ENCODE results near the gene ONECUT2. TPM values are rescaled to one million over a fixed set of nuclear protein-coding genes. Genes with fewer than 3 reads are reported as not detected.

Gene ONECUT2
- total and polyA plus RNA-seq, 2 donors: under 0.01 to 0.11 TPM

GRCh38 chr18:57436191-57436964 is 1.2 kb downstream of the ONECUT2 start:
- Histone ChIP-seq H3K27ac (ENCODE audit: low read depth) (no peak overlapping the region), H3K36me3 (ENCODE audit: insufficient read depth) (no peaks in the 10 kb centered on the region), H3K4me1 (ENCODE audit: insufficient read depth) (peaks cover 3% of the 10 kb centered on the region), H3K4me3 (ENCODE audit: low read depth, low read length) (peak overlapping the region; percentile 53)
- WGBS: 2% methylated on average over 62 of the region's 62 CpGs
- no peak for DNase-seq (ENCODE audit: extremely low spot score)

GRCh38 chr18:57436965-57437333 is 1.8 kb downstream of the ONECUT2 start:
- H3K4me3 ChIP-seq (ENCODE audit: low read depth, low read length): no peak overlapping the region
- peaks cover 3% of the 10 kb centered on the region for H3K4me1 ChIP-seq (ENCODE audit: insufficient read depth)
- WGBS: 7% methylated on average over 13 of the region's 13 CpGs

GRCh38 chr18:57437402-57437765 is 2.2 kb downstream of the ONECUT2 start:
- Histone ChIP-seq H3K36me3 (ENCODE audit: insufficient read depth) (no peaks in the 10 kb centered on the region), H3K4me1 (ENCODE audit: insufficient read depth) (peaks cover 3% of the 10 kb centered on the region), H3K4me3 (ENCODE audit: low read depth, low read length) (no peak overlapping the region), H3K27ac (ENCODE audit: low read depth) (no peak overlapping the region)
- WGBS: 1% methylated on average over 16 of the region's 16 CpGs
- no peak for DNase-seq (ENCODE audit: extremely low spot score)

More at GRCh38 chr18:57436965-57437333, 1.8 kb downstream of the ONECUT2 start:
- Histone ChIP-seq H3K36me3 (ENCODE audit: insufficient read depth) (no peaks in the 10 kb centered on the region), H3K27ac (ENCODE audit: low read depth) (no peak overlapping the region)
- DNase-seq (ENCODE audit: extremely low spot score): no peak

- no peak overlapping the region for H3K4me3 ChIP-seq (ENCODE audit: low read depth, low read length)
- DNase-seq (ENCODE audit: extremely low spot score): no peak
- H3K36me3 ChIP-seq (ENCODE audit: insufficient read depth): no peaks in the 10 kb centered on the region
- no peak overlapping the region for H3K27ac ChIP-seq (ENCODE audit: low read depth)
- WGBS: 1% methylated on average over 72 of the region's 72 CpGs
- peaks cover 3% of the 10 kb centered on the region for H3K4me1 ChIP-seq (ENCODE audit: insufficient read depth)
These were observed 2.8 kb downstream of the ONECUT2 start for GRCh38 chr18:57437766-57438671.

- Histone ChIP-seq H3K4me1 (ENCODE audit: insufficient read depth) (peaks cover 3% of the 10 kb centered on the region), H3K4me3 (ENCODE audit: low read depth, low read length) (no peak overlapping the region), H3K36me3 (ENCODE audit: insufficient read depth) (no peaks in the 10 kb centered on the region), H3K27ac (ENCODE audit: low read depth) (no peak overlapping the region)
- DNase-seq (ENCODE audit: extremely low spot score): no peak
- WGBS: 2% methylated on average over 31 of the region's 31 CpGs
These were observed 3.8 kb downstream of the ONECUT2 start for GRCh38 chr18:57438743-57439608.

- peaks cover 3% of the 10 kb centered on the region for H3K4me1 ChIP-seq (ENCODE audit: insufficient read depth)
- DNase-seq (ENCODE audit: extremely low spot score): no peak
- H3K36me3 ChIP-seq (ENCODE audit: insufficient read depth): no peaks in the 10 kb centered on the region
- no peak overlapping the region for H3K4me3 ChIP-seq (ENCODE audit: low read depth, low read length)
- no peak overlapping the region for H3K27ac ChIP-seq (ENCODE audit: low read depth)
- 2% methylated on average over 26 of the region's 26 CpGs for WGBS
These were observed 4.4 kb downstream of the ONECUT2 start for GRCh38 chr18:57439609-57439968.

GRCh38 chr18:57439985-57440330 is 4.8 kb downstream of the ONECUT2 start:
- no peak for DNase-seq (ENCODE audit: extremely low spot score)
- WGBS: 3% methylated on average over 17 of the region's 17 CpGs
- Histone ChIP-seq H3K4me3 (ENCODE audit: low read depth, low read length) (no peak overlapping the region), H3K27ac (ENCODE audit: low read depth) (no peak overlapping the region), H3K36me3 (ENCODE audit: insufficient read depth) (no peaks in the 10 kb centered on the region), H3K4me1 (ENCODE audit: insufficient read depth) (peaks cover 3% of the 10 kb centered on the region)

- DNase-seq (ENCODE audit: extremely low spot score): no peak
- Histone ChIP-seq H3K27ac (ENCODE audit: low read depth) (no peak overlapping the region), H3K4me3 (ENCODE audit: low read depth, low read length) (no peak overlapping the region), H3K36me3 (ENCODE audit: insufficient read depth) (no peaks in the 10 kb centered on the region), H3K4me1 (ENCODE audit: insufficient read depth) (peaks cover 3% of the 10 kb centered on the region)
- WGBS: 2% methylated on average over 60 of the region's 60 CpGs
These were observed 5.3 kb downstream of the ONECUT2 start for GRCh38 chr18:57440331-57441070.

GRCh38 chr18:57441071-57441794 is 6.1 kb downstream of the ONECUT2 start:
- H3K36me3 ChIP-seq (ENCODE audit: insufficient read depth): no peaks in the 10 kb centered on the region
- under 1% methylated on average over 54 of the region's 54 CpGs for WGBS
- H3K27ac ChIP-seq (ENCODE audit: low read depth): no peak overlapping the region
- H3K4me1 ChIP-seq (ENCODE audit: insufficient read depth): peaks cover 3% of the 10 kb centered on the region
- H3K4me3 ChIP-seq (ENCODE audit: low read depth, low read length): no peak overlapping the region
- no peak for DNase-seq (ENCODE audit: extremely low spot score)

- WGBS: 9% methylated on average over 1 of the region's 1 CpG
- Histone ChIP-seq H3K27ac (ENCODE audit: low read depth) (no peak overlapping the region), H3K36me3 (ENCODE audit: insufficient read depth) (no peaks in the 10 kb centered on the region), H3K4me1 (ENCODE audit: insufficient read depth) (peaks cover 2% of the 10 kb centered on the region), H3K4me3 (ENCODE audit: low read depth, low read length) (no peak overlapping the region)
- DNase-seq (ENCODE audit: extremely low spot score): no peak
These were observed 8.1 kb downstream of the ONECUT2 start for GRCh38 chr18:57443247-57443646.

GRCh38 chr18:57443702-57444101 is 8.5 kb downstream of the ONECUT2 start:
- Histone ChIP-seq H3K4me3 (ENCODE audit: low read depth, low read length) (no peak overlapping the region), H3K36me3 (ENCODE audit: insufficient read depth) (no peaks in the 10 kb centered on the region), H3K4me1 (ENCODE audit: insufficient read depth) (peaks cover under 1% of the 10 kb centered on the region), H3K27ac (ENCODE audit: low read depth) (no peak overlapping the region)
- DNase-seq (ENCODE audit: extremely low spot score): no peak
- WGBS: 47% methylated on average over 3 of the region's 3 CpGs

GRCh38 chr18:57444301-57444759 is 9.2 kb downstream of the ONECUT2 start:
- Histone ChIP-seq H3K27ac (ENCODE audit: low read depth) (no peak overlapping the region), H3K4me1 (ENCODE audit: insufficient read depth) (no peaks in the 10 kb centered on the region), H3K4me3 (ENCODE audit: low read depth, low read length) (no peak overlapping the region), H3K36me3 (ENCODE audit: insufficient read depth) (no peaks in the 10 kb centered on the region)
- WGBS: 38% methylated on average over 3 of the region's 3 CpGs
- DNase-seq (ENCODE audit: extremely low spot score): no peak

All from urinary bladder (tissue), 4 donors.